Type B pancreatic cell (in vitro differentiated cells): ENCODE results near the gene SLC44A5. TPM values are rescaled to one million over a fixed set of nuclear protein-coding genes. Genes with fewer than 3 reads are reported as not detected.
"Not testable (repeated sequence)": the region's sequence is repeated elsewhere in the genome, so short reads cannot be mapped to it uniquely, and the experiment has no call there.

Experiments
- DNase-seq: peaks from one replicate; pipeline ENCODE4 v3.0.0; 2021; ENCODE audit warnings: mixed read lengths; ENCODE audit not compliant: unreplicated experiment; ENCODE audit errors: extremely low spot score
- H3K27ac Mint-ChIP-seq: 2 replicates; pipeline ENCODE4 v1.8.0; 2021; ENCODE audit warnings: mild to moderate bottlenecking, mixed read lengths
- H3K27me3 Mint-ChIP-seq: 2 replicates; pipeline ENCODE4 v1.8.0; 2021; ENCODE audit warnings: mixed read lengths
- H3K36me3 Mint-ChIP-seq: 2 replicates; pipeline ENCODE4 v1.8.0; 2021; ENCODE audit warnings: mixed read lengths
- H3K4me1 Mint-ChIP-seq: one replicate; pipeline ENCODE4 v1.8.0; 2021; ENCODE audit warnings: mixed read lengths; ENCODE audit not compliant: unreplicated experiment
- H3K4me3 Mint-ChIP-seq: 2 replicates; pipeline ENCODE4 v1.8.0; 2021; ENCODE audit warnings: mild to moderate bottlenecking, mixed read lengths
- H3K9me3 Mint-ChIP-seq: 2 replicates; pipeline ENCODE4 v1.8.0; 2021; ENCODE audit warnings: mixed read lengths
- CTCF ChIP-seq: fragments of 200-600 bp; sonication (generic); conservative IDR thresholded peaks from 2 replicates; pipeline ENCODE4 v1.5.0; 2021; ENCODE audit warnings: antibody characterized with exemption, mild to moderate bottlenecking
- total RNA-seq: library from RNA; stranded (reverse); gene quantifications from 2 replicates; pipeline ENCODE4 v1.2.1, GENCODE V29; 2021; ENCODE audit warnings: low replicate concordance

Gene SLC44A5
- total RNA-seq, 1 donor from 2014 or later: 2.4 TPM

- no peaks in the 10 kb centered on the region for H3K4me1 Mint-ChIP-seq
- no peaks in the 10 kb centered on the region for H3K27me3 Mint-ChIP-seq
- DNase-seq: no peak
- H3K27ac Mint-ChIP-seq: no peak overlapping the region
- H3K4me3 Mint-ChIP-seq: no peak overlapping the region
- TF ChIP-seq CTCF: no peak
- no peaks in the 10 kb centered on the region for H3K36me3 Mint-ChIP-seq
- H3K9me3 Mint-ChIP-seq: no peaks in the 10 kb centered on the region
These were observed 335.9 kb downstream of the SLC44A5 start for GRCh38 chr1:75274920-75275506.

- H3K27me3 Mint-ChIP-seq: no peaks in the 10 kb centered on the region
- H3K27ac Mint-ChIP-seq: no peak overlapping the region
- H3K9me3 Mint-ChIP-seq: no peaks in the 10 kb centered on the region
- no peaks in the 10 kb centered on the region for H3K36me3 Mint-ChIP-seq
- H3K4me3 Mint-ChIP-seq: no peak overlapping the region
- no peak for DNase-seq
- no peaks in the 10 kb centered on the region for H3K4me1 Mint-ChIP-seq
- TF ChIP-seq CTCF: no peak
These were observed 337.8 kb downstream of the SLC44A5 start for GRCh38 chr1:75273110-75273509.

- TF ChIP-seq CTCF: peak; percentile 83
- Mint-ChIP-seq H3K27ac (no peak overlapping the region), H3K27me3 (no peaks in the 10 kb centered on the region), H3K36me3 (no peaks in the 10 kb centered on the region), H3K4me3 (no peak overlapping the region), H3K4me1 (no peaks in the 10 kb centered on the region), H3K9me3 (no peaks in the 10 kb centered on the region)
- no peak for DNase-seq
These were observed 345.1 kb downstream of the SLC44A5 start for GRCh38 chr1:75265792-75266191.

GRCh38 chr1:75264112-75264511, 346.8 kb downstream of the SLC44A5 start:
- no peak overlapping the region for H3K4me3 Mint-ChIP-seq
- no peak for TF ChIP-seq CTCF
- no peaks in the 10 kb centered on the region for H3K4me1 Mint-ChIP-seq
- no peak for DNase-seq
- H3K36me3 Mint-ChIP-seq: no peaks in the 10 kb centered on the region
- no peaks in the 10 kb centered on the region for H3K27me3 Mint-ChIP-seq
- no peaks in the 10 kb centered on the region for H3K9me3 Mint-ChIP-seq
- no peak overlapping the region for H3K27ac Mint-ChIP-seq

- not testable (repeated sequence) for H3K4me1 Mint-ChIP-seq, DNase-seq, H3K36me3 Mint-ChIP-seq, H3K27me3 Mint-ChIP-seq, H3K27ac Mint-ChIP-seq, H3K4me3 Mint-ChIP-seq, H3K9me3 Mint-ChIP-seq
These were observed 347.3 kb downstream of the SLC44A5 start for GRCh38 chr1:75263616-75264015.

- not testable (repeated sequence) for H3K27ac Mint-ChIP-seq, H3K36me3 Mint-ChIP-seq
These were observed 349.0 kb downstream of the SLC44A5 start for GRCh38 chr1:75261946-75262345.

GRCh38 chr1:75258351-75258750, 352.6 kb downstream of the SLC44A5 start:
- Mint-ChIP-seq H3K4me3 (no peak overlapping the region), H3K27ac (no peak overlapping the region), H3K27me3 (no peaks in the 10 kb centered on the region), H3K4me1 (no peaks in the 10 kb centered on the region), H3K36me3 (no peaks in the 10 kb centered on the region), H3K9me3 (no peaks in the 10 kb centered on the region)
- DNase-seq: no peak
- no peak for TF ChIP-seq CTCF

More at GRCh38 chr1:75261946-75262345, 349.0 kb downstream of the SLC44A5 start:
- H3K4me3 Mint-ChIP-seq, DNase-seq, H3K9me3 Mint-ChIP-seq, H3K27me3 Mint-ChIP-seq, H3K4me1 Mint-ChIP-seq: not testable (repeated sequence)
